ENCODE results near the gene FAM193A. TPM values are rescaled to one million over a fixed set of nuclear protein-coding genes. Genes with fewer than 3 reads are reported as not detected.
A peak's percentile ranks its signal among the peaks of the same experiment; 100 is the strongest.
"Not testable (repeated sequence)": the region's sequence is repeated elsewhere in the genome, so short reads cannot be mapped to it uniquely, and the experiment has no call there.

FAM193A gene
- polyA plus RNA-seq, 1 experiment = 5.9 TPM

DNA sequence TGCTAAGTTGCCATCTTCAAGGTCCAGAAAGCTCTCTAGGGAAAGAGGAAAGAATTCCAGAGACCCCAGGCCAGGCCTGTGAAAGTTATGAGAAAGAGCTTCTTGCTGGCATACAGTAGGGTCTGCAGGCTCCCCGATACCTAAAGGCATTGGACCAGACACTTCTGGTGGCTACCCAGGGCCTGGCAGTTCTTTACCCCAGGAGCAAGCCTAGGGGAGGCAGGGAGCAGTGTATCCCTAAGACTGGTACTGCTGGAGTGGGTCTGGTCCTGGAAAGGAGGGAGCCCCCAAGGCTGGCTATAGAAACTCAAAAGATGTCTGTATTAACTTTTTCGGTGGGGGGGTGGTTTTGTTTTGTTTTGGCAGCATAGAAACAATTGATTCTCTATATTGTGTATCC lies 19.8 kb upstream of the FAM193A start:
- CTCF ChIA-PET = no interaction called here
- POLR2A ChIA-PET = no interaction called here
- TF ChIP-seq CTCF (IDR thresholded peaks at IDR 0.05; ENCODE audit: insufficient read depth, low read depth, low read length) = no peak
- no peak for DNase-seq (ENCODE audit: low read depth)
- no peaks in the 10 kb centered on the region for H3K27me3 ChIP-seq (ENCODE audit: control insufficient read depth, insufficient read depth, low read length)
- H3K4me3 ChIP-seq (ENCODE audit: low read depth, low read length) = no peak overlapping the region
- peaks cover 22% of the 10 kb centered on the region for H3K36me3 ChIP-seq (ENCODE audit: control insufficient read depth, insufficient read depth, low read length)

DNA sequence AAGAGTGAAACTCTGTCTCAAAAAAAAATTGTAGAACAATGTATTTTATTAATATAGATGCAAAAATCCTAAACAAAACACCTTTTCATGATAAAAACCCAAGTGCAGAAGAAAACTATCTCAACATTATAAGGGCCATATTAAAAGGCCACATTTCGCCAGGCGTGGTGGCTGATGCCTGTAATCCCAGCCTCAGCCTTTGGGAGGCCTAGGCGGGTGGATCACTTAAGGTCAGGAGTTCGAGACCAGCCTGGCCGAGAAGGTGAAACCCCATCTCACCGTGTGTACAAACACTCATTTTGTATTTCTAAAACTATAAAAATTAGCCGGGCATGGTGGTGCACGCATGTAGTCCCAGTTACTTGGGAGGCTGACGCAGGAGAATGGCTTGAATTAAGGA lies 9.9 kb upstream of the FAM193A start:
- Histone ChIP-seq H3K4me3 (ENCODE audit: low read depth, low read length) (no peak overlapping the region), H3K36me3 (ENCODE audit: control insufficient read depth, insufficient read depth, low read length) (no peaks in the 10 kb centered on the region), H3K27me3 (ENCODE audit: control insufficient read depth, insufficient read depth, low read length) (no peaks in the 10 kb centered on the region)
- no peak for TF ChIP-seq CTCF (IDR thresholded peaks at IDR 0.05; ENCODE audit: insufficient read depth, low read depth, low read length)
- DNase-seq (ENCODE audit: low read depth) = no peak
- ChIA-PET CTCF (no interaction called here), POLR2A (no interaction called here)

- POLR2A ChIA-PET = no interaction called here
- H3K27me3 ChIP-seq (ENCODE audit: control insufficient read depth, insufficient read depth, low read length) = no peaks in the 10 kb centered on the region
- TF ChIP-seq CTCF (IDR thresholded peaks at IDR 0.05; ENCODE audit: insufficient read depth, low read depth, low read length) = no peak
- peak overlapping the region; percentile 62 for H3K4me3 ChIP-seq (ENCODE audit: low read depth, low read length)
- DNase-seq (ENCODE audit: low read depth) = no peak
- CTCF ChIA-PET = no interaction called here
- no peaks in the 10 kb centered on the region for H3K36me3 ChIP-seq (ENCODE audit: control insufficient read depth, insufficient read depth, low read length)
Measured at GRCh38 chr4:2534904-2535375, 1.5 kb upstream of the FAM193A start.

DNA sequence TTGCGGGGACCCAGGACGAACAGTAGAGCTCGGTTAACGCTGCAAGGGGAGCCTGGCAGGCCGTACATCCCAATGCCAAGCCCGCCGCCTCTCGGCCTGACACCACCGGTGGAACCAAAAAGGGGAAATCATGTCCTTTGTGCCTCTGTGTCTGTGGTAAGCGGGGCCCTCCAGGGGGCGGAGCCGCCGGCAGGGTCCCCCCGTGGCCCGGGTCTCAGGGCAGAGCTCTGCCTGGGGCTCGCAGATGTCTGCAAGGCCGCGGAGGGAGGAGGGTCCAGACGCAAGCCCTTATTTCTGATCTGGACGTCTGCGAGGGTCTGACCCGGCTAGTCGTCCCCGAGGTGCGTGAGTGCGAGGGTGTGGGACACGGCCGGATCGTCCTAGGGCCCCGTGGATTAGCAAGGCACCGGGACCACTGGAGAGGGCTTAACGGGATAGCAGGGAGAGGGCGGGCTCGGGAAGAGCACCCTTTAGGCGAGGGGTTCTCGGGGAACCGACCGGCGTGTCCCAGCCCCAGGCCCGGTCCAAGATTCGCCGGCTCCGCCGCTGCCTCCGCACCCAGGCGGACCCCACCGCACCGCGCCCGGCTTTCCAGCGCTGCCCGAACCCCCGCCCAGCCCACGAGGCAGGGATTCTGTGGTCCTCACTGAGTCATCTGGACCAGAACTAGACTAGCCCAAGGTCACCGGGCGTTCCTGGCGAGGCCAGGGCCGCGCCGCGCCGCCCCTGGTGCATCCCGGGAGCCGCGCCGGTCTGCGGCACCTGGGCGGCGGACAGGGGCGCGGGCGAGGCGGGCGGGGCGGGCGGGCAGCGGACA lies 863 bp upstream of the FAM193A start:
- DNase-seq (ENCODE audit: low read depth) = no peak
- H3K27me3 ChIP-seq (ENCODE audit: control insufficient read depth, insufficient read depth, low read length) = no peaks in the 10 kb centered on the region
- ChIA-PET POLR2A (no interaction called here), CTCF (interaction anchor here (0.9 kb wide), 1 partner anchor 169 kb away, joined by 4 read pairs; no protein-coding TSS in a partner anchor)
- H3K4me3 ChIP-seq (ENCODE audit: low read depth, low read length) = peak overlapping the region; percentile 62
- TF ChIP-seq CTCF (IDR thresholded peaks at IDR 0.05; ENCODE audit: insufficient read depth, low read depth, low read length) = peak; percentile 25; the same call in 1 of the 2 replicates
- no peaks in the 10 kb centered on the region for H3K36me3 ChIP-seq (ENCODE audit: control insufficient read depth, insufficient read depth, low read length)

DNA sequence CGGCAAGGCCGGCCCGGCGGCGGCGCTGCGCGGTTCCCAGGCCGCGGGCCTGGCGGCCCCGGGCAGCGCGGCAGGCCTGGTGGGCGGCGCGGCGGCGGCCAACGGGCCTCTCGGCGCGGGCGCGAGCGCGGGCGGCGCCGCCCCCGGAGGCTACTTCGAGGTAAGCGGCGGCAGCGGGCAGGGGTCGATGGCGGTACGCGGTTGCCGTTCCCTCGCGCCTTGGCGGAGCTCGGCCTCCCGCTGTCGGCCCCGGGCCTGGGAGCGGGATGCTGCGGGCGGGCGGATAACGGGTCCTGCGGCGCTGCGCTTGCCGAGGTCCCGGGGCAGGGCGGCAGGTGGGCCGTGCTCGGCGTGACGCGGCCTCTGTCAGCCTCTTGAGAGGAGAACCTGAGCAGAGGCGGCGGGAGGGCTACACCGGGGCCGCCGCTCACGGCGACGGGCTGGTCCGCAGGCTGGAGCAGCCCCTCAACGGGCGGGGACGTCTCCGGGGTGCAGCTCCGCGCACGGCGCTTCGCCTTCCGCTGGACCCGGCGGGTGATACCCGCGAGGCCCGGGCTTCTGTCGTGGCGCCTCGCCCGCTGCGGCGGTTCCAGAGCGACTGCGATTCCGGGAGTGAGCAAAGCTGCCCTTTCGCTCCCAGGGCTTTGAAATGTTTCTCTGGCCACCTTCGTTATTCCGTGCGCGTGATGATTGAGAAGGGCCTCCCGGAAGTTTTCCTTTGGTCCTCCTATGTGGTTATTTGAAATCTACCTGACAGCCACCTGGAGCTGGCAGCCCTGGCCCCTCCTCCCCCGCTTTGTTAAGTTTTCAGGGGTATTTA lies 774 bp downstream of the FAM193A start:
- no peak for DNase-seq (ENCODE audit: low read depth)
- ChIA-PET POLR2A (interaction anchor here (0.6 kb wide), 1 partner anchor 12 kb away, joined by 8 read pairs; no protein-coding TSS in a partner anchor), CTCF (interaction anchor here (0.6 to 1.0 kb wide), 3 partner anchors 18 to 220 kb away, joined by 3 read pairs; no protein-coding TSS in a partner anchor)
- Histone ChIP-seq H3K36me3 (ENCODE audit: control insufficient read depth, insufficient read depth, low read length) (no peaks in the 10 kb centered on the region), H3K4me3 (ENCODE audit: low read depth, low read length) (peak overlapping the region; percentile 88), H3K27me3 (ENCODE audit: control insufficient read depth, insufficient read depth, low read length) (no peaks in the 10 kb centered on the region)
- TF ChIP-seq CTCF (IDR thresholded peaks at IDR 0.05; ENCODE audit: insufficient read depth, low read depth, low read length) = no peak

- H3K4me3 ChIP-seq (ENCODE audit: low read depth, low read length) = not testable (repeated sequence)
- POLR2A ChIA-PET = interaction anchor here (0.6 kb wide), 1 partner anchor 67 kb away, joined by 3 read pairs; no protein-coding TSS in a partner anchor
Measured at GRCh38 chr4:2543580-2544191, 7.2 kb downstream of the FAM193A start.

More at GRCh38 chr4:2543580-2544191, 7.2 kb downstream of the FAM193A start:
- CTCF ChIA-PET; H3K36me3 ChIP-seq (ENCODE audit: control insufficient read depth, insufficient read depth, low read length); H3K27me3 ChIP-seq (ENCODE audit: control insufficient read depth, insufficient read depth, low read length); DNase-seq (ENCODE audit: low read depth): not testable (repeated sequence)
